ENCODE results near the gene DDA1. TPM values are rescaled to one million over a fixed set of nuclear protein-coding genes. Genes with fewer than 3 reads are reported as not detected.
A peak's percentile ranks its signal among the peaks of the same experiment; 100 is the strongest.

The DDA1 gene
- total RNA-seq, 1 donor from 2014 or later: 31.1 TPM

DNA sequence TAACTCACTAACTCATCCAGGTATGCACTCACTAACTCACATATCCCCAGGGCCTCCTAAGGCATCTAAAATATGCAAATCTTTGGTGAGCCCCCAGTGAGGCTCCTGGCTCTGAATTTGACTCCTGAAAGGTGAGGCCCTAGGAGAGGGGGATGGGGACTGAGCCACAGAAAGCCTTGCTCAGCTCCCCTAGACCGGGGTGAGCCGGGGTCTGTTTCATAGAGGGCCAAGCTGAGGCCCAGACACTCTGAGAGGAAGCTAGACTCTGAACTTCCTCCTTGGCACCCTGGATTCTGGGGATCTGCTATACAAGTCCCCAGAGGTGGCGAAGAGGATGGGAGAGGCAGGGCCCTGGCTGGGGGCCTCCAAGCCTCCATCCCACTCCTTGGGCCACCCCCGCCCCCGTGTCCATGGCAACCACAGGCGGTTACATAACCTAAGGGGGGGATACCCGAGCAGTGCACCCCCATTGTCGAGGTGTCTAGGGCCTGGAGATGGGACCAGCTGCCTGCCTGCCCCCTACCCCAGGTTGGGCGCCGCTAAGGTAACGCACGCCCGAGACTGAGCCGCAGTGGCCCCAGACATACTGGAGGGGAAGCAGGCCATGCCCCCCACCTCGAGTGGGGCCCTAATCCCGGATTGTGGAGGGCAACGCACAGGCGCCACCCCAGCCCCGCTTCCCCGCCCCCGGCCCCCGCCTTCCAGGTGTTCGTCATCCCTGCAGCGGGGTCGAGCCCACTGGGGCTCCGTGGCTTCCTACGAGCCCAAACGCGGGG, 6.8 kb upstream of the DDA1 start:
- Mint-ChIP-seq H3K4me1 (peaks cover 33% of the 10 kb centered on the region), H3K4me3 (peak overlapping the region; percentile 77), H3K27me3 (no peaks in the 10 kb centered on the region), H3K36me3 (ENCODE audit: low read depth) (peaks cover 11% of the 10 kb centered on the region), H3K9me3 (no peaks in the 10 kb centered on the region), H3K27ac (no peak overlapping the region)
- POLR2A ChIA-PET: interaction anchor here (0.7 to 1.6 kb wide), 7 partner anchors 11 to 1881 kb away, joined by 3 to 6 read pairs (median 3); partner anchors contain the start of genes ANO8, BST2 and USE1
- CTCF ChIA-PET: interaction anchor here (1.4 to 2.2 kb wide), 2 partner anchors 10 to 21 kb away, joined by 3 to 12 read pairs; no protein-coding TSS in a partner anchor
- intact Hi-C loops (cut with micrococcal nuclease): loop anchor here (10.0 kb wide), 1 partner anchor 408 kb away; no protein-coding TSS in a partner anchor
- TF ChIP-seq, protein P1, sequence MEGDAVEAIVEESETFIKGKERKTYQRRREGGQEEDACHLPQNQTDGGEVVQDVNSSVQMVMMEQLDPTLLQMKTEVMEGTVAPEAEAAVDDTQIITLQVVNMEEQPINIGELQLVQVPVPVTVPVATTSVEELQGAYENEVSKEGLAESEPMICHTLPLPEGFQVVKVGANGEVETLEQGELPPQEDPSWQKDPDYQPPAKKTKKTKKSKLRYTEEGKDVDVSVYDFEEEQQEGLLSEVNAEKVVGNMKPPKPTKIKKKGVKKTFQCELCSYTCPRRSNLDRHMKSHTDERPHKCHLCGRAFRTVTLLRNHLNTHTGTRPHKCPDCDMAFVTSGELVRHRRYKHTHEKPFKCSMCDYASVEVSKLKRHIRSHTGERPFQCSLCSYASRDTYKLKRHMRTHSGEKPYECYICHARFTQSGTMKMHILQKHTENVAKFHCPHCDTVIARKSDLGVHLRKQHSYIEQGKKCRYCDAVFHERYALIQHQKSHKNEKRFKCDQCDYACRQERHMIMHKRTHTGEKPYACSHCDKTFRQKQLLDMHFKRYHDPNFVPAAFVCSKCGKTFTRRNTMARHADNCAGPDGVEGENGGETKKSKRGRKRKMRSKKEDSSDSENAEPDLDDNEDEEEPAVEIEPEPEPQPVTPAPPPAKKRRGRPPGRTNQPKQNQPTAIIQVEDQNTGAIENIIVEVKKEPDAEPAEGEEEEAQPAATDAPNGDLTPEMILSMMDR (IDR thresholded peaks at IDR 0.05): no peak
- DNase-seq (no peak), ATAC-seq (ENCODE audit: low read depth) (no peak)

DNA sequence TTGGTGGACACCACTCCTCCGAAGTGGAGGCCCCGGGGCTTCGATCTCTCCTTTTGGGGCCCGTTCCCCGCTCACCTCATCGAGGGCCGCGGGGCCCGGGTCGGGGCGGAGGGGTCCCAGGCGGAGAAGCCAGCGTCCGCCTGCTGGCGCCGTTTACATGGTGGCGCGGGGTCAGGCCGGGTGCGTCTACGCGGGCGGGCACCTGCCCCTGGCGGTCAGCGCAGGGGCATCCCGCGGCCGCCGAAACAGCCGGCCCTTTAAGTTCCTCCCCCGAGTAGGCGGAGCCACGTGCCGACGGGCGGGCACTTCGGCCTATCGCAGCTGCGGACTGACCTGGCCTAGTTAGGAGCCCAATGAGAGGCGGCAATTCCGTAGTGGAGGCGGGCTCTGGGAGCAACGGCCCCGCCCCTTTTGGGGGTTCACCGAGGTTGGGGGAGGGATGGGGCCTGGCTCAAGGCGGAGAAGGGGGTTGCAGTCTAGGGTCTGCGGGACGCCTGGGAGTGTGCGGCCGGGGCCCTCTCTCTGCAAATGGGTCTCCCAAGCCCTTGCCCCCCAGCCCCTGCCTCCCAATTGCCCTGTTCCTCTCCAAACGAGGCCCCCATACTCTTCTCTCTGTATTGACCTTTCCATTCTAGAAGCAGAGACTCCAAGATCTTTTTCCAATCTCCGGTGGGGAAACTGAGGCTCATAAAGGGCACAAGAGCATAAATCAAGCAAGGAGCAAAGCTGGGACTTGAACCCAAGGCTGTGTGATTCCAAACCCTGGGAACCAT, 6.0 kb upstream of the DDA1 start, which contains the start of gene ABHD8:
TSS of gene ABHD8 (minus strand) at position 259 of the 773 bp plus-strand sequence. CDS start 1,809 bp downstream, outside the sequence.
- Mint-ChIP-seq H3K4me1 (peaks cover 37% of the 10 kb centered on the region), H3K36me3 (ENCODE audit: low read depth) (peaks cover 7% of the 10 kb centered on the region), H3K9me3 (no peaks in the 10 kb centered on the region), H3K4me3 (peak within 1 kb of the TSS; percentile 77), H3K27me3 (no peaks in the 10 kb centered on the region), H3K27ac (peak within 1 kb of the TSS; percentile 56)
- ChIA-PET CTCF (interaction anchor here (0.9 to 2.3 kb wide), 5 partner anchors 10 to 230 kb away, joined by 3 to 12 read pairs (median 3); no protein-coding TSS in a partner anchor), POLR2A (interaction anchor here (0.6 to 1.6 kb wide), 7 partner anchors 12 to 1880 kb away, joined by 3 to 6 read pairs (median 3); partner anchors contain the start of gene ANO8)
- ATAC-seq (ENCODE audit: low read depth) (peak; percentile 73), DNase-seq (peak; percentile 90)
- intact Hi-C loops (cut with micrococcal nuclease): loop anchor here (10.0 kb wide), 1 partner anchor 409 kb away; no protein-coding TSS in a partner anchor
- TF ChIP-seq, protein P1 (IDR thresholded peaks at IDR 0.05): no peak

DNA sequence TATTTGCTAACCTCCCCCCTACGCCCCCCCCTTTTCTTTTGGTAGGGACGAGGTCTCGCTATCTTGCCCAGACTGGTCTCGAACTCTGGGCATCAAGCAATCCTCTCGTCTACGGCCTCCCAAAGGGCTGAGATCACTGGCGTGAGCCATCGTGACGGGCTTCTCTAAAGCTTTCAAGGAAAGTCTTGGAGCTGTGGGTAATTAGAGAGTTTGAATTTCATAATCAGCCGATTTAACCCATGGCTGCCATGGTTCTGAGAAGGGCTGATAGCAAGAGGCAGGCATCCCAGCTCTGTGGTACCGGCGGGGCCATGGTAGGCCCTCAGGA, 5.5 kb upstream of the DDA1 start:
- Mint-ChIP-seq H3K27me3 (no peaks in the 10 kb centered on the region), H3K36me3 (ENCODE audit: low read depth) (peaks cover 5% of the 10 kb centered on the region), H3K27ac (no peak overlapping the region), H3K9me3 (no peaks in the 10 kb centered on the region), H3K4me3 (peak overlapping the region; percentile 77), H3K4me1 (peaks cover 37% of the 10 kb centered on the region)
- intact Hi-C loops (cut with micrococcal nuclease): loop anchor here (10.0 kb wide), 1 partner anchor 409 kb away; no protein-coding TSS in a partner anchor
- ChIA-PET POLR2A (interaction anchor here (0.6 to 1.6 kb wide), 6 partner anchors 12 to 888 kb away, joined by 3 to 6 read pairs (median 4); partner anchors contain the start of gene ANO8), CTCF (interaction anchor here (0.9 to 2.3 kb wide), 5 partner anchors 11 to 230 kb away, joined by 3 to 12 read pairs (median 3); no protein-coding TSS in a partner anchor)
- TF ChIP-seq, protein P1 (IDR thresholded peaks at IDR 0.05): no peak
- DNase-seq (no peak), ATAC-seq (ENCODE audit: low read depth) (no peak)

DNA sequence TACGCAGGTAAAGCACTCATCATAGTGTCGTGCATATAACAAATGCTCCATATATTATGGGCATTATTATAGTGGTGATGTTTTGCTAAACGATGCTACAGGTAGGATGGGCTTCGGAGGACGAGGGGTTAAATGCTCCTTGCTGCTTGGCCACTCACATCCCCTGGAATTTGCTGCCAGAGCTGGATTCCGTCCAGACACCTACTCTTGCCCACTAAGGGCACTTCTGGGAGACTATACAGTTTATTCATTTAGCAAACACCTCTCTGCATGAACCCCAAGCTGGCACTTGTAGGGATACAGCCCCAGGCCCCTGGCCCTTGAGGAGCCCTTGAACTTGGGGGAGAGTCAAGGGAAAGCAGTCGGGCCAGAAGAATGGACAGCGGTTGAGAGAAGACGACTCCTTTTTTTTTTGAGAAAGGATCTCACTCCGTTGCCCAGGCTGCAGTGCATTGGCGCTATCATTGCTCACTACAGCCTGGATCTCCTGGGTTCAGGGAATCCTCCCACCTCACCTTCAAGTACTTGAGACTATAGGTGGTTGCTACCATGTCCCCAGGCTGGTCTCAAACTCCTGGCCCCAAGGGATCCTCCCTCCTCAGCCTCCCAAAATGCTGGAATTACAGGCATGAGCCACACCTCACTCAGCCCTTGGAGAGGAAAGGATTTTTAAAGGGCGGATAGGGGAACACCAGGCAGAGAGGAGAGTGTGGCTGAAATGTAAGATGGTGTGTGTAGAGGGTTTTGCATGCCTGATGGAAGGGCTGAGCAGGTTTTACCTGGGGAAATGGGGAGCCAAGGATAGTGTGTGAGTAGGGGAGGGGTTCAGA, 4.8 kb upstream of the DDA1 start:
- H3K36me3 Mint-ChIP-seq (ENCODE audit: low read depth): peaks cover 8% of the 10 kb centered on the region
- no peaks in the 10 kb centered on the region for H3K9me3 Mint-ChIP-seq
- intact Hi-C loops (cut with micrococcal nuclease): loop anchor here (1.0 to 10.0 kb wide), 7 partner anchors 12 to 717 kb away; partner anchors contain the start of genes BABAM1 and GTPBP3
- H3K4me3 Mint-ChIP-seq: peak overlapping the region; percentile 88
- H3K27me3 Mint-ChIP-seq: no peaks in the 10 kb centered on the region
- TF ChIP-seq, protein P1 (IDR thresholded peaks at IDR 0.05): no peak
- CTCF ChIA-PET: interaction anchor here (0.7 to 2.3 kb wide), 16 partner anchors 10 to 239 kb away, joined by 3 to 14 read pairs (median 4); partner anchors contain the start of genes ANKLE1, ANO8 and BABAM1
- POLR2A ChIA-PET: interaction anchor here (0.6 to 1.6 kb wide), 23 partner anchors 12 to 1226 kb away, joined by 3 to 19 read pairs (median 5); partner anchors contain the start of genes ANO8, BABAM1, MVB12A and USE1
- peak overlapping the region; percentile 91 for H3K27ac Mint-ChIP-seq
- no peak for ATAC-seq (ENCODE audit: low read depth)
- peaks cover 44% of the 10 kb centered on the region for H3K4me1 Mint-ChIP-seq
- DNase-seq: no peak
